Endothelial cell of hepatic sinusoid (primary cell): ENCODE data around the gene GTPBP4.

Source experiments
- in situ Hi-C: cut with HindIII; loops from 2 replicates; pipeline ENCODE4 v1.10.0; 2017; ENCODE audit warnings: low sequenced_read_pairs

GTPBP4 gene

DNA sequence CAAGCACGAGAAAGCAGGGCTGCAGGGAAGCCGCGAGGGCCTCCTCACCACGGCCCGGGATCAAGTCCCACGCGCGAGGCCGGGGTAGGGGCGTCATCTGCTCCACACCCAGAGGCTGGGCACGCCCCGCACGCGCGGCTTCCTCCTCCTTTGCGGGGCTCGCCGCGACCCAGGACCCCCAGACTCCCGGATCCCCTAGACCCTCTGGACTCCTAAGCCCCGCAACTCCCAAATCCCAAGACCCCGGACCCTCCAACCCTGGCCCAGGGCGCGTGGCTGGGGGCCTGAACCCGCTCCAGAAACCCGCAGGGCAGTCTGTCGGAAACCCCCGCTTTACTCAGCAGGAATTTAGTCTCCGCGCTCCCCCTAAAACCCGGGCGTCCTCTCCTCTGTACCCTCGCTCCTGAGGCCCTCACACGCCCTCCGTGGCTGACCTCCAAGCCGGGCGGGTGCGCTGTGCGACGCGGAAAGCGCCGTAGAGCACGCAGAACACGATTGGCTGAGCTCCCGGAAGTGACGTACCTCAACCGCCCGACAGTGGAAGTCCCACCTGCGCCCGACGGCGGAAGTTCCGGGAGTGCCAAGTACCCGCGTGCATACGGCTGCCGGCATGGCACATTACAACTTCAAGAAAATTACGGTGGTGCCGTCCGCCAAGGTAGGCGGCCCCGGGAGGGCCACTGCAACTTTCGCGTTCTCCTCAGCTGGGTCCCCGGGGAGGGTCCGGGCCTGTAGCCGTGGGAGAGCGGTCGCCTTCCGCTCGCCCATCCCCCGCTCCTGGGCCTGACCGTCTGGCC is at the start of gene GTPBP4:
GTPBP4 (plus strand) TSS at position 565 of the 797 bp plus-strand sequence; CDS start at position 611, 46 bp downstream.
- in situ Hi-C loops: loop anchor here (5.0 kb wide), 3 partner anchors 56 to 171 kb away; partner anchors contain the start of genes IDI1 and LARP4B

DNA sequence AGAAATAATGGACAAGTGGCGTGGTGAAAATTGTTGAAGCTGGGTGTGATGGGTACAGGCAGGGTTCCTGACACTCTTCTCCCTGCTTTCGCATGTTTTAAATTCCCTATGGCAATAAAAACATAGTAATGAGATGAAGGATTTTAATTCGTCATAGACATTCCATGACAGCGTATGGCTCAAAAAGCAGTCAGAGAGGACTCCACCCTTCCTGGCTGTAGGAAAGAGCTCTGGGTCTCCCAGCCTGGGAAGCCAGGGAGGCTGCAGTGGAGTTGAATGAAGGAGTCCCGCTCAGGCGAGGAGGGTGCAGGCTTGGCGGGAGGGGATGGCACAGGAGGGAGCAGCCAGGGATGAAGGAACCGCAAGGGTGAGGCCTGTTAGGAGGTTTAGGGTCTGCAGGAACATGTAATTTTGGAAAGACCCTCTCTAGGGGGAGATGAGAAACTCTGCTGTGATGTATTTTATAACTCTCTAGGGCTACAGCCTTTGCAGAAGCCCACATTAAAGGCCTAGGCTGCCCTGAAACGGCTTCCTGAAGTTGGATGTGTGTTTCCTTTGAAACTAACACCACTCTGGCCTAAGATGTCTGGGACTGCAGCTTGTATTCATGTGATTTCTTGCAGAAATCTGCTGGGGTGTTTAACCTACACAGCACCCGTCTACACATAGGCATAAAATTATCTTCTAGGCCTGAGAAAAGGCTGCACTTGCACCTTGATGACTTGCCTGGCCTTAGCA is 49.1 kb upstream of the GTPBP4 start:
- in situ Hi-C loops: no loop called here

DNA sequence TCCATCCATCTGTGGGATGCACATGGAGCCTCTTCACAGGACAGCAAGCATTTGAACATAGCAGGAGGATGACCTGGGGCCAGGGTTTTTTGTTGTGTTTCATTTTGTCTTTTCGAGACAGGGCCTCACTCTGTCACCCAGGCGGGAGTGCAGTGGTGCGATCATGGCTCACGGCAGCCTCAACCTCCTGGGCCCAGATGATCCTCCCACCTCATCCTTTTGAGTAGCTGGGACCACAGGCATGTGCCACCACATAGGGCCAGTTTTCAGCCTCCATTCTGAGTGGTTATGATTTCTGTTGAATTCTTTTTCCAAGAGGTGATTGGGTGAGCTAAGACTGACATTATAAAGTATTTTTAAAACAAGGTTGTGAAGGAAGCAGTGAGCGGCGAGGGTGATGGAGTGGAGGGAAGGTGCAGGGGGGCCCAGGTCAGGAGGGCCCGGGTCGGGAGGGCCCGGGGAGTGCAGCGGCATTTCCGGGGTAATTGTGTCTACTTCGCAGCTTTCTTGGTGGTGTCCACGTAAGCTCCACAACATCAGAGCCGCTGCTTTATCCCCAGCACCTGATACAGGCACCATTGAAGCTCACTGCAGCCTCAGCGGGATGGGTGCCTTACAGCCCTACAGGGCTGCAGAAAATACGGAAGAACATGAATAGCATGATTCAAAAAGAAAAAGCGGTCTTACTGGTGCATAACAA is 44.8 kb upstream of the GTPBP4 start:
- in situ Hi-C loops: no loop called here

DNA sequence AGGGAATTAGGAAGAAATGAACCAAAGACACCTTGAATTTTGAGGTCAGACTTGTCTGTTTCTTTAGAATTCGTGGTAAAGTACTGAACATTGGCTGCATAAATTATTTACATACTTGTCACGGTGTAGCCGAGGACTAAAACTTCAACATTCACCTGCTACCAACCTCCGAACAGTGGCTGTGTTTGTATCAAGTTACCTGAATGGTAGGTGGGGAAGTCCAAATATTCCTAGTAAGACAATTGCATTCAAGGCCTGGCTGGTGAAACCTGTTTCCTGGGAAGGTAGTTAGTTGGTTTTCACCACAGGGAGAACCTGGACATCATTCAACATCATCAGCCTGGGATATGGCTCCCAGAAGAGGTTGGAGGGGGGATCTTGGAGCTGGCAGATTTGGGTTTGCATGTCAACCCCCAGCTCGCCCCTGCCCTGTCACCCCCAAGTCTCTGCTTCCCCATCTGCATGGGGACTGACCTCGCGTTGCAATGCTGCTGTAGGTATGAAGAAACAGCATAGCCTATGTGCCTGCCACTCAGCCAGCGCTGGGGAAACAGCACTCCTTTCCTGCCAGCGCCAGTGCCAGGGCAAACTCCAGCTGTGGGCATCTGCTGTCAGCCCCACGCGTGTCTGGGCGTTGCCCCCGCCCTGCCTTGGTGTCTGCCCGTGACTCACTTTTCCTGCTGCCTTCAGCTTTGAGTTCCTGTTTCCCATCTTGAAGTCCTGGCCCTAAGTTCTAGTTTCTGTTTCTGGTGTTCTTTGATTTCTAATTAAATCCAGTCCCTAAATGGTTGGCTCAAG is 44.0 kb upstream of the GTPBP4 start:
- in situ Hi-C loops: no loop called here

DNA sequence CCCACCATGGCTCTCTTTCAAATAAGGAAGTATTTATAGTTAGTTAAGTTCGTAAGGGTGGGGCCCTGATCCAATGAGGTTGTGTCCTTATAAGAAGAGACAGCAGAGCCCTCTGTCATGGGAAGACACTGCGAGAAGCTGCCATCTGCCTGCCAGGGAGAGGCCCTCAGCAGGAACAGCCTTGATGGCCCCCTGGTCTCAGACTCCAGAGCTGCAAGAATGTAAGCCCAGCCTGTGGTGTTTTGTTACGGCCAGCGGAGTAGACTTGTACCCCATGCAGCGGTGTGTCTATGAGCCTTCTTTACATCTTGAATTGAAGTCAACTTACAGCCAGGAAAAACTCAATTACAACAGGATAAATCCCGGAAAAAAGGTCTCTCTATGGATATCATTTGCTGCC is 42.5 kb upstream of the GTPBP4 start:
- in situ Hi-C loops: no loop called here

DNA sequence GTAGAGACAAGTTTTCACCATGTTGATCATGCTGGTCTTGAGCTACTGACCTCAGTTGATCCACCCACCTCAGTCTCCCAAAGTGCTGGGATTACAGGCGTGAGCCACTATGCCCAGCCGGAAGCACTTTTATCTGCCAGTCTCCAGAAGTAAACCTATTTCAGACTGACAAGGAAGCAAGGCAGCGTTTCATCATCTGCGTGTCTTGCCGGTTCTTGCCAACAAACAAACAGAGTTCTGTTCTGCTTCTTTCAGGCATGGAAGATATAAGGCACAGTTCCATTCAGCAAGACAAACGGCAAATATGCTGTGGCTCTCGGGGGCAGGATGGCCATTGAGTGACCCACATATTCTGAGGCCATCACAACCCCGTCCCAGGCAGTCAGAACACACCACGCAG is 41.2 kb upstream of the GTPBP4 start:
- in situ Hi-C loops: no loop called here

DNA sequence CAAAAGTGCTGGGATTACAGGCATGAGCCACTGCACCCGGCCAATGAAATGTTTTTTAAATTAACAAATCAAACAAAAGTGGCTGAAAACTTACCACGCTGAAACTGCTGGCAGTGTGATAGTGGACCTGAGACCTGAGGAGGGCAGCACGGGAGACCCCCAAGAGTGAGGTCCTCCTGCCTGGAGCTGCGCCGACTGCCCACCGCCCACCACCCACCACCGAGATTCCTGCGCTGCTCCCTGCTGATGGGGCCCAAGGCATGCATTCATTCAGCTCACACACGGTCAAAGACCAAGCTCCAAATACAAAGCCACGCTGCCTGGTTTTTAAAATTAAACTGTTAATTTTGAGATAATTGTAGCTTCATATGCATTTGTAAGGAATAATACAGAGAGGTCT is 40.4 kb upstream of the GTPBP4 start:
- in situ Hi-C loops: no loop called here

DNA sequence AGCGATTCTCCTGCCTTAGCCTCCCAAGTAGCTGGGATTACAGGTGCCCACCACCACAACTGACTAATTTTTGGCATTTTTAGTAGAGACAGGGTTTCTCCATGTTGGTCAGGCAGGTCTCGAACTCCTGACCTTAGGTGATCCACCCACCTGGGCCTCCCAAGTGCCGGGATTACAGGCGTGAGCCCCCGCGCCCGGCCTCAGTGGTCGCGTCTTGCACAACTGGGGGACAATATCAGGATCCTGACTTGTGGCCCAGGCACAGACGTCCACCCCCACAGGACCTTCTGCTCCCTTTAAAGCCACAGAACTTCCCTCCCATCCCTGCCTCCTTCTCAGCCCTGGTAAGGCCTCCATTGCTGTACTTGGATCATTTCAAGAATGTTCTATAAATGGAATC is 39.9 kb upstream of the GTPBP4 start:
- in situ Hi-C loops: no loop called here

DNA sequence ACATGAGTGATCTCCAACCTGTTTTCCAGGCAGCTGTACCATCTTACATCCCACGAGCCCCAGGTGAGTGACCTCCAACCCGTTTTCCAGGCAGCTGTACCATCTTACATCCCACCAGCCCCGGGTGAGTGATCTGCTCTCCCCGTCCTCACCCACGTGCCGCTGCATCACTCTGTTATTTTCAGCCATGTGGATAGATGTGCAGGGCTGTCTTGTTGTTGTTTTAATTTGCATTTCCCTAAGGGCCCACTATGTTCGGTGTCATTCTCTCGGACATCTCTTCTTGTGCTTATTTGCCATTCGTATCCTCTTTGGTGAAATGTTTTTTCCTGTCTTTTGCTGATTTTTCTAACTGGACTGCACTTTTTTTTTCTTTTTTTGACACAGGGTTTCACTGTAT is 38.8 kb upstream of the GTPBP4 start:
- in situ Hi-C loops: no loop called here

DNA sequence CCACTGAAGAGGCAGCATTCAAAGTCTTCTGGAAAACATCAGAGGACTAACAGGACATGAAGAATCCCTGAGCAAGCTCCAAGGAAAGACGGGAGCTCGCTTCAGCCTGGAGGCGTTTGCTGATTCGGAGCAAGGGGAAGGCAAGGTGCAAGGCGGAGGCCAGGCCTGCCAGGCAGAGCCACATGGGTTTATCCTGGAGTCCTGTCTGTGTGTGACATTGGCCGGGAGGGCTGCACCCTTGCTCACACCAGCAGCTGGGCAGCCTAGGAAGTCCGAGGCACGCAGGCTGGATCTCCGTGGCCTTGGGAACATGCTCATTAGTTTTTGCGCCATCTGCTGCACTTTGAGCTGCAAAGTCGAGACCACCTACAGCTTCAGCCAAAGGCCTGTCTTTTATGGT is 34.4 kb upstream of the GTPBP4 start:
- in situ Hi-C loops: no loop called here

DNA sequence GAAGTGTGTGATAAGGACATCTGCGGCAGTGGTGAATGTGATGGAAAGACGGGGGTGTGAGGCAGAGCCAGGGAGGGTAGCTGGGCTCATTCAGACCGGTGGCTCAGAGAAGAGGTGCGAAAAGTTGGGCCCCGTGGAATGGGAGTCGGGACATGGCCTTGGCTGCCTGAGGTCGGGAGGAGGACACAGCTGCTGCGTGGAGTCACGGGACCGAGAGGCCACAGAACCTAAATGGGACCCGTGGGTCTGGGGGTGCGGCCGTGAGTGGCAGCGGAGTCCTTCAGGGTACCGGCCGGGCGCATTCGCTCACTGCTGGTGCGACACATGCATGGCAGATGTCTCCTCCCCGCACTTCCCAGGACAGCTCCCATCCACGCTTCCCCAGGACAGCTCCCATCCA is 33.8 kb upstream of the GTPBP4 start:
- in situ Hi-C loops: no loop called here

DNA sequence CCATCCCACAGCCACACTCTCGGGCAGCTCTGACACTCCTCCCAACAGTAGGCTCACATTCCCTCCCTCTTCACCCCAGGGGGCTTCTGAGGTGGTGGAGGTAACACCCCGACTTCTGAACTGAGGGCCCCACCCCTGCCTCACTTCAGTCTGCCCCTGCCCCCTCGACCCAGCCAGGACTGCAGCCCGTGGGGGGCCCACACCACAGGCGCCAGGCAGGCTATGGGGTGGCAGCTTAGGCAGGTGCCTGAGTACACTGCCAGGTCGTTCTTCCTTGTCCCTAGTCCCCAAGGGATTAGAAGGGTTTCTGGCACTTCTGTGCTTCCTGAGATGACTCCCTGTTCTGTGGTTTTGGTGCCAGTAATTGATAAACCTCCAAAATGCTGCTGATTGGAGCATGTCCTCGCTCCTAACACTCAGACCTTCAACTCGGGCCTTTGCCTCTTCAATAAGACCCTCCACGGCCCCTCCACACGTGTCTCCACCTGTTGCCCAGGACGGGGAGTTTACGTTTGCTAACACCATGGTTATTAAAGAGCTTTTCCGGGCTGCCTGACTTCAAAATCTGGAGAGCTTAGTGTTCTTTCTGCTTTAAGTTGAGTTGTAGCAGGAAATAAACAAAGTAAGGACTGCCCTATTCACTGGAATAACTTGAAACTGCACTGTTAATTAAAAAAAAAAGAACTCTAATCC is 33.0 kb upstream of the GTPBP4 start:
- in situ Hi-C loops: no loop called here

DNA sequence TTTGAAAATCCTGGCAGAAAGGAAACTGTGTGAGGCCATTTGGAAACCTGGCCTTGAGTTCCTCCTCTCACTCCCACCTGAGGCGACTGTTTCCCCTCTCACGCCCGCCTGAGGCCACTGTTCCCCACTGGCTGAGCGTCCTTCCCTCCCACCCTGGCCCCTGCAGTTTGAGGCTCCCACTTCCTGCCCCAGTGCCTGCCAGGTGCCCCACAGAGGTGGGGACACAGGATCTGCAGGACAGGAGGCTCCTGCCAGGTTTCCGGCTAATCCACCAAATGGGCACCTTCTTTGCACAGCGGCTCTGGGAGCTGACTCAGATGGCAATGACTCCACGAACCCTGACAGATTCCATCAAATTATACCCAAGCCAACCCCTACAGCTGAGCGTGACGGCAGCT is 32.4 kb upstream of the GTPBP4 start:
- in situ Hi-C loops: no loop called here

DNA sequence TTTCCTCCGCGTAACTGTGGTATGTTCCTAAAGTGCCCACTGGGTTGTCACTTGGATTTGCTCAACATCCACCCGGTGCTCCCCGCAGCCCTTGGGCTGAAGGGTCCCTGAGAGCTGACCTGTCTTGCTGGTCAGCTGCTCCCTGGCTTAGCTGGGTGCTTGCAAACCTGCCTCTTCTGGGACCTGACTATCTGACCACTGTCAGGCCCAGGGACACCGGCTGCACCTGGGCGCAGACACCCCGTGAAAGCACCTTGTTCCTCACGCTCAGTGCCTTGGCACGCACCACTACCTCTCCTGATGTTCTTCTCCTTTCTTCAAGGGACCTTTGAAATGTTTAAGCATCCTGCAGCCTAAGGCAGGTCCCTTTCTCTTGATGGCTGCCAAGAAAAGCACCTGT is 30.1 kb upstream of the GTPBP4 start:
- in situ Hi-C loops: no loop called here

DNA sequence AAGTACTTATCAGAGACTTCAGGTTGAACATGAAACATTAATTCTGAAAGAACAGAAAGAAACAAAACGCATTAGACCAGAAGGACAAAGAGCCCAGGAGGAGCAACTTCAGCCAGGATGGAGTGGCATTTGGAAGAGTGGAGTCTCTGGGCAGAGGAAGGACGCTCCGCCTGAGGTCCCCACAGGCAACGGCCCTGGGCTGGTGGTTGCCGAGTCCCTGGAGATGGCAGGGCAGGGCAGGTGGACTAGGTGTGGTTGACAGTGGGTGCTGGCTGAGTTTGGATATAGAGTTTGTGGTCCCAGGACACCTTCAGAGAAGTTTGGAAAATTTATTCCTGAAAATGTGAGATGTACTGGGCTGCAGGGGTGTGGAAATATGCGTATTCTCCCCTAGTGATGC is 29.4 kb upstream of the GTPBP4 start:
- in situ Hi-C loops: no loop called here

DNA sequence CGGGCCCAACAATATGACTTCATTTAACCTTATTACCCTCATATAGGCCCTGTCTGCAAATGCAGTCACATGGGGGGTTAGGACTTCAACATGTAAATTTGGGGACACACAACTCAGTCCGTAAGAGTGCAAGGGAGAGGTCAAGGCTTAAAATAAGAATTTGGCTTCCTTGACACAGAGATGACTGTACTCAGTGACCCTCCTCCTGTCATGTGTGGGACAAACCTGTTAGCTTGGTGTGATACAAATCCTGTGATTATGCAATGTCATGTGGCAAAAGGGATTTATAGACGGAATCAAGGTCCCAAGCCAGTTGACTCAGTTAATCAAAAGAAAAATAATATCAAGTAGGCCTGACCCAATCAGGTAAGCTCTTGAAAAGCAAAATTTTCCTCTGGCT is 25.9 kb upstream of the GTPBP4 start:
- in situ Hi-C loops: no loop called here

DNA sequence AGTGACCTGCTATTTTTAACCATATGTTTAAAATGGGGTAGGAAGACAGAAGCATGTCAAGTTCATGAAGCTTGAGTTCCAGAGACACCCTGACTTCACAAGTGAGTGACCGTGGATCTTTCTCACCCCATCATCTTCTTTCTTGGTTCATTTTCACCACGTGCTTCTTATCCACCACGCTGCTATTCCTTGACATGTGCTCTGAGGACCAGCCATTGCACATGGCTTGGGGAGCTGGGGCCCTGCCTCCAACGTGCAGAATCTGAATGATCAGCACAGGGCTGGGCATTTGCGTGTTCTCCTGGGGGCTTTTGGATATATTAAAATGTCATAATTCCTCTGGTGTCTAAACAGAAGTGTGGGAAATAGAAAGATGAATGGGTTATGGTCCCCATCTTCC is 25.0 kb upstream of the GTPBP4 start:
- in situ Hi-C loops: no loop called here

DNA sequence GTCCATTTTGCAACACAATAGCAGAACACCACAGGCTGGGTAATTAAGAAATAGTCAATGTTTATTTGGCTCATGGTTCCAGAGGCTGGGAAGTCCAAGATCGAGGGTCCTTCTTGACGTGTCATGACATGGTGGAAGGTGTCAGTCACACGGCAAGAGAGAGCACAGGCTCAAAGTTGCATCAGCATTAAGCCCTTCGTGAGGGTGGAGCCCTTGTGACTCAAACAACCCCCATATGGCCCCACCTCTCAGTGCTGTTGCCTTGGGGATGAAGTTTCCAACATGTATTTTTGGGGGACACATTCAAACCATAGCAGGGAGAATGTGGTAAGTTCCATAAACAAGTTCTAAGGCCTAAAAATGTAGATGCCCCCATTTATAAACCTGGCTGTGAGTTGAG is 24.6 kb upstream of the GTPBP4 start:
- in situ Hi-C loops: no loop called here

DNA sequence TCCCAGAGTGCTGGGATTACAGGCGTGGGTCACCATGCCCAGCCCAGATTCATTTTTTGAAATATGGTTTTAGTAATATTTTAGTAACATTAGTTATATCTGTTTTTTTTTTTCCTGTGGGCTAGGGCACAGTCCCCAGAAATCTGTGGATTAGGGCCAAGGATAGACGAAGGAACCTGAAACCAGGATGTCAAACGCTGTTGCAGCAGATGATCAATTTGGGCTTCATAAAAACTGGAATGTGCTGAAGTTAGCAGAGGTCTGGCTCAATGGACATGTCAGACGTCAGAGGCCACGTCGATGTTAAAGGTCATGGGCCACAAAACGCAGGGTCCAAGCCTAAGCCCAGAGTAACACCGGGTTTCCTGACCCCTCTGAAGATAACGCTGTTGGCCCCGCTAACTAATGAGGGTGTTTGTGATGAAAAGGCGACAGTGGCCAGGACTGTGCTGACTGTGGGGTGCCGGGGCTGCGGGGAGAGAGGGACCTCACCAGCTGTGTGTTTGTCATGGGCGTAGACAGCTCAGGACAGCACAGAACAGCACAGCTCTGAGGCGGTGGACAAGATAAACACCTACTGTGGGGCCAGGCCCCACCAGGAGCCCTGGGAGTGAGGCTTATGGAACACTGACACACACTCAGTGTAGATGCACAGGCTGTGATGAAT is 23.8 kb upstream of the GTPBP4 start:
- in situ Hi-C loops: no loop called here

DNA sequence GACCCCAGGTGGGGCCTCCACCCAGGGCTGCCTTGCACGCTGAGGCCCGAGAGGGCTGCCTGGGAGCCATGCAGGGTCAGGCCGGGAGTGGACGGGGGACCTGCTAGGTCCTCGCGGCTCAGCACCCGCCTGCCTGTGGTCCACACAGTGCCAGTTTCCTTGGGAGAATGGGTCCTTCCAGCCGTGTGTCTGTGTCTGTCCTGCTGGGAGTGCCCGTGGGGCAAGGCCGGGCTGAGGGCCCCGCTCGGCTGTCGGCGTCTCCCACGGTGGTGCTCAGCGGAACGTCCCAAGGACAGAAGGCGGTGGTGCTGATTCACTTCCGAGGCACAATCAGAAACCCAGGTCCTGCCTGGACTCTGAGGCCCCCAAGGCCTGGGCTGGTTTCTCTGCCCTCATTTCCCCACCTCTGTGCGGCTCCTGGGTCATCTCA is 23.2 kb upstream of the GTPBP4 start:
- in situ Hi-C loops: no loop called here
